ENCODE measurements around the gene FAIM2.

DNA sequence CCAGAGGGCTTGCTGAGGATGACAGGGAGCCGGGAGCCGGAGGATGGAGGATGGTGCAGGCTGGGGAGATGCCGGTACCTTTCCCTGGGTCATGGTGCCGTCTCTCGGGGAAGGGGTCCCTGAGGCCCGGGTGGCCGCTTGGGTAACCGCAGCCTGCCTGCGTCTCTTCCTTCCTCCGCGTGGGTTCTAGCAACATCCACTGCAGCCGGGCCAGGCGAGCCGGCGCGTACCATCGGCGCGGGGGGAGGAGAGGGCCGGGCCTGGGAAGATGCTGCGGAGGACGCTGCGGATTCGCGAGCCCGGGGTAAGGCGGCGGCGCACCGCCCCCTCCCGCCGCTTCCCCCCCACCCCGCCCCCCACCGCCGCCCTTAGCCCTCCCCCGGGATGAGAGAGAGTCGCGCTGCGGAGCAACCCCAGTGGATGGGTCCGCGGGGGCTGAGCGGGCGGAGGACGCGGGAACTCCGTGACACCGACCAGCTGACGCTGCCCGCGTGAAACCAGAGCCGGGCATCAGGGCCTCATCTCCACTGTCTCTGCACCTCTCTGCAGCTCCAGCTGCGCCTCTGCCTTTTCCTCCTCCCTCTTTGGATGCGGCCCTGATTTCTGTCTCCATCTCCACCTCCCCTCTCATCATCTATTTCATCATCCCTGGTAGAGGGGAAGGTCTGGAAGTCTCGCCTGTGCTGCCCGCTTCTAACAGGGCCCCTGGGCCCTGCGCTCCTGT is at the start of gene FAIM2:
- TF ChIP-seq, protein P1, sequence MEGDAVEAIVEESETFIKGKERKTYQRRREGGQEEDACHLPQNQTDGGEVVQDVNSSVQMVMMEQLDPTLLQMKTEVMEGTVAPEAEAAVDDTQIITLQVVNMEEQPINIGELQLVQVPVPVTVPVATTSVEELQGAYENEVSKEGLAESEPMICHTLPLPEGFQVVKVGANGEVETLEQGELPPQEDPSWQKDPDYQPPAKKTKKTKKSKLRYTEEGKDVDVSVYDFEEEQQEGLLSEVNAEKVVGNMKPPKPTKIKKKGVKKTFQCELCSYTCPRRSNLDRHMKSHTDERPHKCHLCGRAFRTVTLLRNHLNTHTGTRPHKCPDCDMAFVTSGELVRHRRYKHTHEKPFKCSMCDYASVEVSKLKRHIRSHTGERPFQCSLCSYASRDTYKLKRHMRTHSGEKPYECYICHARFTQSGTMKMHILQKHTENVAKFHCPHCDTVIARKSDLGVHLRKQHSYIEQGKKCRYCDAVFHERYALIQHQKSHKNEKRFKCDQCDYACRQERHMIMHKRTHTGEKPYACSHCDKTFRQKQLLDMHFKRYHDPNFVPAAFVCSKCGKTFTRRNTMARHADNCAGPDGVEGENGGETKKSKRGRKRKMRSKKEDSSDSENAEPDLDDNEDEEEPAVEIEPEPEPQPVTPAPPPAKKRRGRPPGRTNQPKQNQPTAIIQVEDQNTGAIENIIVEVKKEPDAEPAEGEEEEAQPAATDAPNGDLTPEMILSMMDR (IDR thresholded peaks at IDR 0.05), result no peak
- TF ChIP-seq POLR2A (IDR thresholded peaks at IDR 0.05; ENCODE audit: low read depth), result no peak
- no peak for TF ChIP-seq POLR2AphosphoS5 (IDR thresholded peaks at IDR 0.05)

All from esophagus muscularis mucosa (tissue), 3 donors.